Mononuclear cell (primary cell): ENCODE data around the gene CYBC1. TPM values are rescaled to one million over a fixed set of nuclear protein-coding genes. Genes with fewer than 3 reads are reported as not detected.

Source experiments
- H3K27me3 ChIP-seq: 2 replicates; pipeline ENCODE4 v1.6.0; 2011; ENCODE audit warnings: low read length, control low read depth; ENCODE audit not compliant: insufficient read depth
- H3K4me1 ChIP-seq: 2 replicates; pipeline ENCODE4 v1.5.1; 2011; ENCODE audit warnings: mild to moderate bottlenecking, low read length, control low read depth; ENCODE audit not compliant: insufficient read depth
- H3K4me3 ChIP-seq: 2 replicates; pipeline ENCODE4 v1.5.1; 2011; ENCODE audit warnings: mild to moderate bottlenecking, low read length, moderate library complexity
- H3K9me3 ChIP-seq: 2 replicates; pipeline ENCODE4 v1.5.1; 2011; ENCODE audit warnings: low read depth, mild to moderate bottlenecking, control low read depth, low read length
- total RNA-seq: library from RNA; depleted of rRNA; stranded (reverse); fragments of >200 nt; gene quantifications from one replicate; pipeline ENCODE4 v1.2.3, GENCODE V29; 2012

Gene CYBC1
- total RNA-seq, 1 donor = 32.4 TPM

- Histone ChIP-seq H3K4me1 (peaks cover 9% of the 10 kb centered on the region), H3K9me3 (no peaks in the 10 kb centered on the region), H3K27me3 (no peaks in the 10 kb centered on the region), H3K4me3 (no peak overlapping the region)
Measured at GRCh38 chr17:82487910-82488309, 37.4 kb upstream of the CYBC1 start.

- Histone ChIP-seq H3K27me3 (no peaks in the 10 kb centered on the region), H3K4me1 (peaks cover 9% of the 10 kb centered on the region), H3K4me3 (no peak overlapping the region), H3K9me3 (no peaks in the 10 kb centered on the region)
Measured at GRCh38 chr17:82486231-82487094, 35.9 kb upstream of the CYBC1 start.

- Histone ChIP-seq H3K27me3 (no peaks in the 10 kb centered on the region), H3K4me1 (peaks cover 9% of the 10 kb centered on the region), H3K4me3 (no peak overlapping the region), H3K9me3 (no peaks in the 10 kb centered on the region)
Measured at GRCh38 chr17:82483836-82484235, 33.3 kb upstream of the CYBC1 start.

- no peaks in the 10 kb centered on the region for H3K9me3 ChIP-seq
- no peak overlapping the region for H3K4me3 ChIP-seq
- H3K4me1 ChIP-seq = peaks cover 9% of the 10 kb centered on the region
- H3K27me3 ChIP-seq = no peaks in the 10 kb centered on the region
Measured at GRCh38 chr17:82483204-82483660, 32.7 kb upstream of the CYBC1 start.

GRCh38 chr17:82480318-82480717, 29.8 kb upstream of the CYBC1 start:
- H3K4me3 ChIP-seq = no peak overlapping the region
- H3K4me1 ChIP-seq = no peaks in the 10 kb centered on the region
- no peaks in the 10 kb centered on the region for H3K9me3 ChIP-seq
- H3K27me3 ChIP-seq = no peaks in the 10 kb centered on the region

GRCh38 chr17:82479602-82480001, 29.1 kb upstream of the CYBC1 start:
- Histone ChIP-seq H3K9me3 (no peaks in the 10 kb centered on the region), H3K4me1 (no peaks in the 10 kb centered on the region), H3K27me3 (no peaks in the 10 kb centered on the region), H3K4me3 (no peak overlapping the region)

- Histone ChIP-seq H3K4me1 (no peaks in the 10 kb centered on the region), H3K4me3 (no peak overlapping the region), H3K27me3 (no peaks in the 10 kb centered on the region), H3K9me3 (no peaks in the 10 kb centered on the region)
Measured at GRCh38 chr17:82477934-82478333, 27.4 kb upstream of the CYBC1 start.

- Histone ChIP-seq H3K4me3 (no peak overlapping the region), H3K9me3 (no peaks in the 10 kb centered on the region), H3K27me3 (no peaks in the 10 kb centered on the region), H3K4me1 (no peaks in the 10 kb centered on the region)
Measured at GRCh38 chr17:82475458-82475857, 24.9 kb upstream of the CYBC1 start.

- H3K4me1 ChIP-seq = no peaks in the 10 kb centered on the region
- H3K4me3 ChIP-seq = no peak overlapping the region
- no peaks in the 10 kb centered on the region for H3K27me3 ChIP-seq
- H3K9me3 ChIP-seq = no peaks in the 10 kb centered on the region
Measured at GRCh38 chr17:82474223-82475010, 23.9 kb upstream of the CYBC1 start.

GRCh38 chr17:82470065-82470464, 19.5 kb upstream of the CYBC1 start:
- no peaks in the 10 kb centered on the region for H3K4me1 ChIP-seq
- no peaks in the 10 kb centered on the region for H3K27me3 ChIP-seq
- H3K9me3 ChIP-seq = no peaks in the 10 kb centered on the region
- no peak overlapping the region for H3K4me3 ChIP-seq

- no peaks in the 10 kb centered on the region for H3K9me3 ChIP-seq
- H3K4me3 ChIP-seq = no peak overlapping the region
- no peaks in the 10 kb centered on the region for H3K27me3 ChIP-seq
- H3K4me1 ChIP-seq = no peaks in the 10 kb centered on the region
Measured at GRCh38 chr17:82468692-82469091, 18.1 kb upstream of the CYBC1 start.

- Histone ChIP-seq H3K27me3 (no peaks in the 10 kb centered on the region), H3K9me3 (no peaks in the 10 kb centered on the region), H3K4me1 (peaks cover under 1% of the 10 kb centered on the region), H3K4me3 (no peak overlapping the region)
Measured at GRCh38 chr17:82465023-82465603, 14.6 kb upstream of the CYBC1 start.

GRCh38 chr17:82464567-82464929, 14.0 kb upstream of the CYBC1 start:
- H3K4me3 ChIP-seq = no peak overlapping the region
- H3K4me1 ChIP-seq = peaks cover 6% of the 10 kb centered on the region
- no peaks in the 10 kb centered on the region for H3K9me3 ChIP-seq
- no peaks in the 10 kb centered on the region for H3K27me3 ChIP-seq

GRCh38 chr17:82463925-82464566, 13.5 kb upstream of the CYBC1 start:
- H3K9me3 ChIP-seq = no peaks in the 10 kb centered on the region
- H3K4me1 ChIP-seq = peaks cover 11% of the 10 kb centered on the region
- no peaks in the 10 kb centered on the region for H3K27me3 ChIP-seq

GRCh38 chr17:82463391-82463790, 12.8 kb upstream of the CYBC1 start:
- Histone ChIP-seq H3K4me3 (no peak overlapping the region), H3K4me1 (peaks cover 13% of the 10 kb centered on the region), H3K9me3 (no peaks in the 10 kb centered on the region), H3K27me3 (no peaks in the 10 kb centered on the region)

More at GRCh38 chr17:82463925-82464566, 13.5 kb upstream of the CYBC1 start:
- H3K4me3 ChIP-seq = no peak overlapping the region
